HG02571 (cell line): ENCODE measurements around the gene CDC42EP5.
"Not testable (repeated sequence)": the region's sequence is repeated elsewhere in the genome, so short reads cannot be mapped to it uniquely, and the experiment has no call there.

ENCODE experiments used
- ATAC-seq: cut with Tn5 transposase; IDR thresholded peaks from one replicate; pipeline ENCODE4 v1.9.1; 2021; ENCODE audit warnings: mild to moderate bottlenecking, moderate library complexity; ENCODE audit not compliant: unreplicated experiment

The CDC42EP5 gene

DNA sequence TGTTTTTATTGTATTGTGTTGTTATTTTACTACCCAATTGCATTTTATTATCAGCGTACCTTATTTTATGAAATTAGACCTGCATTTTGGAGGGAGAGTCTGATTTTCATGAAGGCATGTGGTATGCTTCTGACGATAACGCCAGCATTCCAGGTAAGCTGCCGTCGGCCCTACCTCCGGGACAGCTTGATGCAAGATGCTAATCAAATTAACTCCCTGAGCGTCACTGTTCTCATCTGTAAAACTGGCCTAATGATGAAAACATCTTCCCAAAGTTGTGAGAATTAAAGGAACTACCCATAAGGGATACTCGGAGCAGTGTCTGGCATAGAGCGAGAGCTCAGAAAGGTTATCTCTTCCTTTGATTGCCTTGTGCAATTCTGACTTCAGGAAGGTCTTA is 16.7 kb upstream of the CDC42EP5 start:
- no peak for ATAC-seq

DNA sequence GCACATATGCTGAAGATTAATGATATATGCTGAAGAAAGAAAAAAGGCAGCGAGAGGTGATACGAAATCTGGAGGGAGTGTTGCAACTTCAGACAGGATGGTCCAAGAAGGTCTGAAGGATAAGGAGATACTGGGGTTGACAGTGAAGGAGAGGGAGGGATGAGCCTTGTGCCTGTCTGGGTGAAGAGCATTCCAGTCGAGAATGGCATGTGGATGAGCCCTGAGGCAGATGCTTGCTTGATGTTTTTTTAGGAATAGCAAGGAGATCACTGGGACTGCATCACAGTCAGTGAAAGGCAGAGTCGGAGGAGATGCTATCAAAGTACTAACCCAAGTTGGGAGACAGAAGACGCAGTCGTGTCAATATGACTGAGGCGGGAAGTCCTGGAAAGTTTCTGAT is 16.2 kb upstream of the CDC42EP5 start:
- no peak for ATAC-seq

DNA sequence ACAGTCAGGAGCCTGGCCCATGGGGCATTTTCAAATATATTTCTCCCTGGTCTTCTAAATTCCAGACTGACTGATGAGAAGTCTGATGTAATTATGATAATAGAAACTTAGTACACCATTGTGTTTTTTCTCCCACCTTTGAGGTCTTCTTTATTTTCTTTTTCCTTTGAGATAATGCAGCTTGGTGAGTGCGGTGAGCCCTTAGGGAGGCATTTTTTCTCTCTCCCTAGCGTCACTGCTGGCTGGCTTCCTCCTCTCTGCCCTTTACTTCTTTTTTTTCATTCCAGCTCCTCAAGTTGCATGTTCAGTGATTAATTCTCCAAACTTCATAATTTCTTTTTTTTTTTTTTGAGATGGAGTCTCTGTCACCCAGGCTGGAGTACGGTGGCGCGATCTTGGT is 12.8 kb upstream of the CDC42EP5 start:
- ATAC-seq = no peak

DNA sequence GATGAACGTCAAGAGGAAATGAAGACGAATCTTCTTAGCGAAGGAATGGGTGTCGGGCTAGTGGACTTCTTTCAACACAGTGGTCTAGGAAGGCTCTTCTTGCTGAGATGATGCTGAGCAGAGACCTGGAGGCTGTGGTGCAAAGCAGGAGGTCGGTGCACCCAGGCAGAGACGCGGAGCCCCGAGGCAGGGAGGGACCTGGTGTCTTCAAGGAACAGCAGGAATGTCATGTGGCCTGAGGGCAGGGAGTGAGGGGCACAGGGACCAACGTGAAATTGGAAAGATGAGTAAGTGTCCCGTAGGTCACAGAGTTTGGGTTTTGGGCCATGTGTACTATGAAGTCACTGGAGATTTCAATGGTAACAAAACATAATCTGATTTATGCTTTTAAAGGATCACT is 11.4 kb upstream of the CDC42EP5 start:
- ATAC-seq = no peak

GRCh38 chr19:54482889-54483288 is 9.8 kb upstream of the CDC42EP5 start:
- ATAC-seq = no peak

GRCh38 chr19:54481326-54481930 is 8.3 kb upstream of the CDC42EP5 start:
- no peak for ATAC-seq

DNA sequence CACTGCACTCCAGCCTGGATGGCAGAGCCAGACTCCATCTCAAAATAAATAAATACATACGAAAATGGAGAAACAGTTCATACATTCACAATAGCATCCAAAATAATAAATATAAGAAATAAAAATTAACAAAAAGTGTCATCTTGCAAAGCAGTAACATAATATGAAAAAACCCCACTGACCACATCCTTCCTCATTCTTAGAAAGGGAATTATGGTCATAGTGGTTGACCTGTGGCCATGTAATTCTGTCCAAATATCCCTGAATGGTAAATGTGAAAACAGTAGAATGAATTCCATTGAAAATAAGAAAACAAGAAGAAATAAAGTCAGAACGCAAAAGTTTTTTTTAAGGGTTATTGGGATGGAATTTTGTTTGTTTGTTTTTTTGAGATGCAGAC is 7.0 kb upstream of the CDC42EP5 start:
- no peak for ATAC-seq

GRCh38 chr19:54478677-54479266 is 5.7 kb upstream of the CDC42EP5 start:
- no peak for ATAC-seq

GRCh38 chr19:54477650-54478049 is 4.6 kb upstream of the CDC42EP5 start:
- no peak for ATAC-seq

DNA sequence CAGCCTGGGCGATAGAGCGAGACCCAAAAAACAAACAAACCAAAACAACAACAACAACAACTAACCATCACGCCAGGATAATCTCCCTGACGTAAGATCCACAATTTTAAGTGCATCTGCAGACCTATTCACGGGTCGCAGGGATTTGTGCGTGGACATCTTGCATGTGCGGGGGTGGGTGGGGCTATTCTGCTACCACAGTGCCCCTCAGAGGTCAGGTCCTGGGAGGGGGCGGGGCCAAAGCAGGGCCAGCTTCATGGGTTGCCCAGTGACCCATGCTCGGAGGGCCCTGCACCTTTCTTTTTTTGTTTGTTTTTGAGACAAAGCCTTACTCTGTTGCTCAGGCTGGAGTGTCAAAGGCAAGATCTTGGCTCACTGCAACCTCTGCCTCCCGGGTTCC is 2.6 kb upstream of the CDC42EP5 start:
- no peak for ATAC-seq

DNA sequence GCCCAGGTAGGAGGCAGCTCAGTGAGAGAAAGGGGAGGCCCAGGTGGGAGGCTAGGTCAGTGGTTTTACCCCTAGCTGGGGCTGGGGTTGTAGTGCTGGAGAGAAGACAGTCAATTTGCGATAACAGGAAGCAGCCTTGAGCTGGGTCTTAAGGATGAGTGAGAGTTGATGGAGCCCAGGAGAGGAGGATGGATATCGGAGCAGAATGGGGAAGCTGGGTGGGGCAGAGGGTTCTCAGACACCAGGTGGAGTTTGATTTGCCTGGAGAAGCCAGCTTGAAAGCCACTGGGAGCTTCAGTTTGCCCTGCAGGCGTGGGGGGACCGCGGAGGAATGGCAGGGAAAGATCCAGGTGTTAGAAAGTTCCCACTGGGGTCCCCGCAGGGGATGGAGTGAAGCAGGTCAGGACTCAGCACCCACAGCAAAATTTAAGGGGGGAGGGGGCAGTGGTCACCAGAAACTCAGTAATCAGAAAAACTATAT is 836 bp upstream of the CDC42EP5 start:
- ATAC-seq = no peak

DNA sequence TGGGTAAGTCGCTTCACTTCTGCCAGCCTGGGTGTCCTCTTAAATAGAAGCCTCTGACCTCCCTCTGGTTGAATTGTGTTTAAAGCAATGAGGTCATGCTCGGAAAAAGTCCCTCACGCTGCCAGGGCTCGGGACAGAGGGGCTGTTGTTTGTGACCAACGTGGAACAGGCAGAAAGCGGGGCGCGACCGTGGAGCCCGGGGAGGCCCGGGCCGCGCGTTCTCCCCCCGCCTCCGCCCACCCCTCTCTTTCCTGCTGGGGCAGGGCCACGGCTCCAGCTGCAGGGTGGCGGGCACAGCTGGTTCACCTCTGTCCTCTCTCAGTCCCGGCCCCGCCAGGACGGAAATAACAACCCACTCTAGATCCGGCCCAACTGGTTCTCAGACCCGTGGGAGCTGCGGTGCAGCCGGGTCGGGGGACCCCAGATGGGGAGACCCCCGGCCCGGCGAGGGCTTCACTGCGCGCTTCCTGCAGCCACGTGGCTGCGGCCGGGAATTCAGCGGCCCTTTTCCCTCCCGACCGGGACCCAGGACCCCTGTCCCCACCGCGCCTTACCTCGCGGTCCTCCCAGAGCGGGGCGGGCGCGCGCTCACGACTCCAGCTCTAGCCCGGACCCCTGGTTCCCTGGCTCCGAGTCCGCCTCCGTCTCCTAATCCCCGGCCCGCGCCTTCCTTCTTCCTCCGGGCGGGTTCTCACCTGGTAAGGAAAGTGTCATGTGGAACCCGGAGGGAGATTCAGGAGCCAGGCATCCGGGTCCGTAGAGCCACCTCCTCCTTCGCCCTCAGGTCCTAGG is 1.9 kb downstream of the CDC42EP5 start:
- ATAC-seq = no peak

DNA sequence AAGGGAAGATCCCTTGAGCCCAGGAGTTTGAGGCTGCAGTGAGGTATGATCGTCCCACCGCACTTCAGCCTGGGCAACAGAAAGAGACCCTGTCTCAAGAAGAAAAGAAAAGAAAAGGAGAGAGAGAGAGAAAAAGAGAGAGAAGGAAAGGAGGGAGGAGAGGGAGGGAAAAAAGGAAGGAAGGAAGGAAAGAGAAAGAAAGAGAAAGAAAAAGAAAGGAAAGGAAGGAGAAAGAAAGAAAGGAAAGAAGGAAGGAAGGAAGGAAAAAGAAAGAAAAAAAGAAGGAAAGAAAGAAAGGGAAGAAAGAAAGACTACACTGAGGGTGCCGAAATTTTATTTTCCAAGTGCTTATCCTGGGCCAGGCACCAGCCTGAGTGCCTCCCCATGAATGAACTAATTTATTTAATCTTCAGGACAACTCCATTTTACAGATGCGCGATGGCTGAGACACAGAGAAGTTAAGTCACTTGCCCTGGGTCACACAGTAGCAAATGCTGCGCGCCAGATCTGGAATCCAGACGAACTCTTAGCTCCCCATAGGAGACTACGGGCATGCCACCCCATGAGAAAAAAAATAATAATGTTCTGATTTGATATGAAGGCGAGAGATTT is 2.7 kb downstream of the CDC42EP5 start:
- ATAC-seq = no peak

DNA sequence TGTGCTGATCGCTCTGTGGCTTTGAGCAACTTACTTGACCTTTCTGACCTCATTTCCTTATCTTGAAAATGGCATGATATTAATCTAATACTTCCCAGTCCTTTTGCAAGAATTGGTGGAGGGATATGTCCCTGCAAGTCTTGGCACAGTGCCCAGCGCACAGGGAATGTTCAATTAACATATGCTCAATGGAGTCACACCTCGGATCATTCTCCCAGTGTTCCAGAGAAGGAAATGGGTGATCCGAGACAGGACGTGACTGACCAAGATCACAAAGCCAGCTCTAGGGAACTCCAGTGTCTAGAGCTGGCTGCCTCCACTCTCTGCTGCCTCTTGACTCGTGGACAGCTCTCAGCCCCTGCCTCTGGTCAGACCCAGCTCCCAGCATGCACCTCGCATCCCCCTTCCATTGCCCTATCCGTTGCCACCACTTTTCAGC is 3.6 kb downstream of the CDC42EP5 start:
- ATAC-seq = no peak

DNA sequence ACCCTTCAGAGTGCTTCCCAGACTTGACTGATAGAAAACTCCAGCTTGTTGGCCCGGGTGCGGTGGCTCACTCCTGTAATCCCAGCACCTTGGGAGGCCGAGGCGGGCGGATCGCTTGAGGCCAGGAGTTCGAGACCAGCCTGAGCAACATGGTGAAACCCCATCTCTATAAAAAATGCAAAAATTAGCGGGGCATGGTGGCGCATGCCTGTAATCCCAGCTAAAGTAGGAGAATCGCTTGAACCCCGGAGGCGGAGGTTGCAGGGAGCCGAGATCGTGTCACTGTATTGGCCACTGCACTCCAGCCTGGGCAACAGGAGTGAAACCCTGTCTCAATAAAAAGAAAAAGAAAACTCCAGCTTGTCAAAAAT is 7.0 kb downstream of the CDC42EP5 start:
- ATAC-seq = not testable (repeated sequence)

DNA sequence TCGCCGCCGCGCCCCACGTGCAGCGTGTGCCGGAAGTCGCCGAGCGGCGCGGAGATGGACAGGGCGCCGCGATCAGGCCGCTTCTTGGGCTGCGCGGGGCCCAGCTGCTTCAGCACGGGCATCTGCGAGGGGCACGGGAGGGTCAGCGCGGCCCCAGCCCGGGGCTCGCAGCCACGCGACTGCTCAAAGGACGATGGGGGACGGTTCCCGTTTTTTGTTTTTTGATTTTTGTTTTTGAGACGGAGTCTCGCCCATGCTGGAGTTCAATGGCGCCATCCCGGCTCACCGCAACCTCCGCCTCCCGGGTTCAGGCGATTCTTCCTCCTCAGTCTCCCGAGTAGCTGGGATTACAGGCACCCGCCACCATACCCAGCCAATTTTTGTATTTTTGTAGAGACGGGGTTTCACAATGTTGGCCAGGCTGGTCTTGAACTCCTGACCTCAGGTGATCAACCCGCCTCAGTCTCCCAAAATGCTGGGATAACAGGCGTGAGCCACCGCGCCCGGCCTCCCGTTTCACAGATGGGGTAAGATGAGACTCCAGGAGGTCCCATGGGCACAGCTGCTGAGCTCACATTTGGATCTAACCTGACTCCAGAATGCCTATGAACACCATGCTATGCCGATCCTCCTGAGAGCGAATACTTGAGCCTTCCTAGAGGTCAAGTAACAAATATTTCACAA is 7.5 kb downstream of the CDC42EP5 start:
- ATAC-seq = no peak

DNA sequence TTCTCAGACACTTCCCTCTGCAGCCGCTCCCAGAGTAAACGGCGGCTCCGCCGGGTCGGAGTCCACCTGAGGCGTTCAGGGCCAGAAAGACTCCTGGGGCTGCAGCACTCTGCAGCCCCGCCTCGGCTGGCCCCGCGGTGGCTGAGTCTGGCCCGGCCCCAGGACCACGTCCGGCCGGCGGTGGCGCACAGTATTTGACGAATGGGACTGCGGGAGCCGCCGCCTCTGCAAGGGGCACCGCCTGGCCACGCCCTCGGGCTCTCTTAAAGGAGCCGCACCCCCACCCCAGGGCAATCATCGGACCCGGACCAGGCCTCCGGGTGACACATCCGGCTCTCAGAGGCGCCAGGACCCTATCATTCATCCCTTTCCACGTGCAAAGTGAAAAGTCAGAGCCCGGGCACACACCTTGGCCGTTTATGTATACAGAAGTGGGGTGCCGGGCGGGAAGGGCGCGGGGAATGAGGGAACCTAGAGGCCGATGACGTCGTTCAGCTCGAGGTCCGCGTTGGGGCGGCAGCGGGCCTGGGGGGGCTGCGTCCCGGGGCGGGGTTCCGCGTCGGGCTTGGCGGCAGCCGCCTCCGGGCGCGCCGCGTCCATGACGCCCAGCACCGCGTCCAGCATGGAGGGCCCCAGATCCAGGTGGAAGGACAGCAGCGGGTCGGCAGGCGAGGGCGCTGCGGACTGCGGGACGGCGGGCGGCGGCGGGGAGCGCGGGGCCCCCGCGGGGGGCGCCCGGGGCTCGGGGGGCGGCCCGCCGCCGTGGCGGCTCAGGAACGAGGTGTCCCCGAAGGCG is 8.3 kb downstream of the CDC42EP5 start:
- ATAC-seq = peak; percentile 31

- peak; percentile 39 for ATAC-seq
These were observed 9.0 kb downstream of the CDC42EP5 start for GRCh38 chr19:54464044-54464629.

GRCh38 chr19:54463531-54464043 is 9.5 kb downstream of the CDC42EP5 start, which contains the start of gene LENG9:
TSS of gene LENG9 (minus strand) at chr19:54463778. CDS start at chr19:54463526, 252 bp downstream.
- ATAC-seq = peak; percentile 55
